Measurements from ENCODE around the gene ZFPM1. TPM values are rescaled to one million over a fixed set of nuclear protein-coding genes. Genes with fewer than 3 reads are reported as not detected.

ZFPM1 gene
- total and polyA plus RNA-seq, 2 of the 8 experiments (the other 6 are each of a cell fraction or from before 2014, with no cell fraction given) = 0.74 to 4.8 TPM

GRCh38 chr16:88569985-88570690 is 117.1 kb downstream of the ZFPM1 start, which contains the start of gene ZC3H18:
TSS of gene ZC3H18 (plus strand) at chr16:88570403. CDS start at chr16:88577124, 6,721 bp downstream.
- Histone ChIP-seq H4K5ac (ENCODE audit: insufficient read length, low read depth, low read length) (peak within 1 kb of the TSS; percentile 97), H3K56ac (replicated peaks; ENCODE audit: insufficient read length, low read depth, low read length) (peak within 1 kb of the TSS; percentile 84), H4K91ac (replicated peaks; ENCODE audit: insufficient read length, low read length) (no peak within 1 kb of the TSS), H2BK120ac (replicated peaks; ENCODE audit: low read depth, low read length) (no peak within 1 kb of the TSS), H3K18ac (ENCODE audit: extremely low read depth, low read length) (peak within 1 kb of the TSS; percentile 93), H3K27ac (ENCODE audit: low read depth, low read length) (peak within 1 kb of the TSS; percentile 91; the same call in 1 of the 2 replicates), H2BK5ac (ENCODE audit: low read depth, low read length) (peak within 1 kb of the TSS; percentile 93; the same call in 1 of the 2 replicates), H3K4me1 (replicated peaks in 1 of 4; ENCODE audit: control insufficient read depth in 3 of 4, insufficient read depth in 4 of 4, low read length in 3 of 4) (peaks cover 0 to 10% (median 5%) of the 10 kb centered on the region in 4 experiments; a peak in 5 of 7 replicates), H3K23me2 (ENCODE audit: low read depth, low read length) (peaks cover 8% of the 10 kb centered on the region), H3K4me2 (ENCODE audit: insufficient read depth in 1 of 2, low read depth in 2 of 2, low read length in 2 of 2) (peak within 1 kb of the TSS; percentile 94 to 96), H4K8ac (ENCODE audit: extremely low read depth, insufficient read depth, low read length) (peak within 1 kb of the TSS; percentile 98), H3K23ac (ENCODE audit: insufficient read length) (no peak within 1 kb of the TSS), H4K20me1 (replicated peaks in 1 of 2; ENCODE audit: control insufficient read depth in 1 of 2, insufficient read depth in 2 of 2, low read length in 2 of 2) (peaks cover 6 to 19% of the 10 kb centered on the region in 2 experiments), H3K79me1 (ENCODE audit: low read depth, low read length) (peaks cover 7% of the 10 kb centered on the region), H3K9ac (replicated peaks in 1 of 4; ENCODE audit: extremely low read depth in 1 of 4, low read depth in 3 of 4, low read length in 3 of 4) (peak within 1 kb of the TSS; percentile 87 to 96 (median 92)), H2AFZ (ENCODE audit: low read length) (peak within 1 kb of the TSS; percentile 65; the same call in 1 of the 2 replicates), H2AK5ac (ENCODE audit: low read depth, low read length) (no peak within 1 kb of the TSS; the same call in 1 of the 2 replicates), H2BK20ac (ENCODE audit: low read length) (no peak within 1 kb of the TSS), H3K4ac (replicated peaks; ENCODE audit: insufficient read length, low read depth, low read length) (peak within 1 kb of the TSS; percentile 90), H2BK12ac (ENCODE audit: low read depth, low read length) (peak within 1 kb of the TSS; percentile 69; the same call in 1 of the 2 replicates), H2BK15ac (ENCODE audit: low read length) (0 out of 2 replicates have a peak within 1 kb of the TSS, but pooled peaks have one; percentile 25), H3K9me3 (ENCODE audit: insufficient read depth in 2 of 2, low read depth in 1 of 2, low read length in 1 of 2) (no peaks in the 10 kb centered on the region), H3K36me3 (ENCODE audit: control insufficient read depth in 2 of 4, insufficient read depth in 4 of 4, low read length in 3 of 4) (peaks cover 0 to 8% (median under 1%) of the 10 kb centered on the region in 4 experiments; a peak in 2 of 8 replicates), H3K4me3 (ENCODE audit: extremely low read depth in 1 of 4, insufficient read depth in 2 of 4, low read depth in 3 of 4, low read length in 4 of 4) (peak within 1 kb of the TSS; percentile 84 to 99 (median 86)), H3K79me2 (ENCODE audit: control insufficient read depth in 1 of 2, insufficient read depth in 2 of 2, low read length in 2 of 2) (peaks cover 16 to 39% of the 10 kb centered on the region in 2 experiments), H3K27me3 (replicated peaks in 1 of 4; ENCODE audit: control insufficient read depth in 3 of 4, extremely low read depth in 1 of 4, insufficient read depth in 3 of 4, low read length in 3 of 4) (peaks cover 0 to 3% (median 0%) of the 10 kb centered on the region in 4 experiments; a peak in 1 of 7 replicates), H3K14ac (ENCODE audit: insufficient read length) (no peak within 1 kb of the TSS)
- DNase-seq (ENCODE audit: low read depth in 1 of 2, low spot score in 2 of 2) = peak; percentile 77 to 94
- ChIA-PET CTCF (ENCODE audit: partially characterized antibody) (interaction anchor here (1.0 to 2.0 kb wide), 5 partner anchors 10 to 42 kb away, joined by 3 to 5 read pairs (median 4); no protein-coding TSS in a partner anchor), POLR2A (ENCODE audit: partially characterized antibody) (interaction anchor here (0.6 to 1.9 kb wide), 9 partner anchors 9 to 444 kb away, joined by 3 to 9 read pairs (median 4); partner anchors contain the start of gene MVD)
- WGBS, 2 experiments (ENCODE audit: extremely low coverage in 1 of 2, insufficient coverage in 1 of 2, insufficient read length in 1 of 2, insufficient replicate concordance in 2 of 2, low coverage in 1 of 2, low lambda C conversion rate in 2 of 2, missing lambda C conversion rate in 1 of 2) = 0% methylated on average over 30 of the region's 90 CpGs; no CpG with 5 or more reads in 1 of the 2 experiments
- FAIRE-seq = no peak
- TF ChIP-seq HDAC6 (IDR thresholded peaks at IDR 0.05; ENCODE audit: low read depth, low read length) (no peak), YY1 (IDR thresholded peaks at IDR 0.05; ENCODE audit: low read depth, low read length) (peak; percentile 94), NRF1 (IDR thresholded peaks at IDR 0.05; ENCODE audit: low read depth, low read length) (peak; percentile 77), EP300 (IDR thresholded peaks at IDR 0.05; ENCODE audit: borderline replicate concordance in 1 of 2, low read depth in 2 of 2, low read length in 2 of 2) (no peak), SAP30 (IDR thresholded peaks at IDR 0.05; ENCODE audit: insufficient read depth, insufficient replicate concordance, low read length) (no peak), CBX5 (IDR thresholded peaks at IDR 0.05; ENCODE audit: low read depth, low read length) (no peak)
